Dermis blood vessel endothelial cell (primary cell): ENCODE data around the gene SFTPD. TPM values are rescaled to one million over a fixed set of nuclear protein-coding genes. Genes with fewer than 3 reads are reported as not detected.
"Not testable (repeated sequence)": the region's sequence is repeated elsewhere in the genome, so short reads cannot be mapped to it uniquely, and the experiment has no call there.

ENCODE experiments used
- DNase-seq: peaks from one replicate; pipeline ENCODE4 v3.0.0; 2010
- total RNA-seq: library from RNA; depleted of rRNA; stranded (reverse); fragments of >200 nt; gene quantifications from 2 replicates; pipeline ENCODE4 v1.2.3, GENCODE V29; 2014

Gene SFTPD
- total RNA-seq, 1 donor from 2014 or later = not detected

DNA sequence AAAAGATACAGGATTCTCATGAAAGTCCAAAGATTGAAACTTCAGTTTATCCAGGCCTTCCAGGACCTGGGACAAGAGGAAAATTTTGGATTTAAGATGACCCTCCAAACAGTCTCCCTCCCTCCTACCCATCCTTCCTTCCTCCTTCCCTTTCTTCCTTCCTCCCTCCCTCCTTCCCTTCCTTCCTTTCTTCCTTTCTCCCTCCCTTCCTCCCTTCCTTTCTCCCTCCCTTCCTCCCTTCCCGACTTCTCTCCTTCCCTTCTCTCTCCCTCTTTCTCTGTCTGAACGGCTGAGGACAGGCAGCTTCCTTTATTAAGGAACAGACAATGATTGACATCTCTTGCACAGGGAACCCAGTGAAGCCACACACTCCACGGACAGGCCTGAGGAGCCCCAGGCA is 23.3 kb downstream of the SFTPD start:
- DNase-seq = no peak

- no peak for DNase-seq
Measured at GRCh38 chr10:79923669-79924068, 25.2 kb downstream of the SFTPD start.

DNA sequence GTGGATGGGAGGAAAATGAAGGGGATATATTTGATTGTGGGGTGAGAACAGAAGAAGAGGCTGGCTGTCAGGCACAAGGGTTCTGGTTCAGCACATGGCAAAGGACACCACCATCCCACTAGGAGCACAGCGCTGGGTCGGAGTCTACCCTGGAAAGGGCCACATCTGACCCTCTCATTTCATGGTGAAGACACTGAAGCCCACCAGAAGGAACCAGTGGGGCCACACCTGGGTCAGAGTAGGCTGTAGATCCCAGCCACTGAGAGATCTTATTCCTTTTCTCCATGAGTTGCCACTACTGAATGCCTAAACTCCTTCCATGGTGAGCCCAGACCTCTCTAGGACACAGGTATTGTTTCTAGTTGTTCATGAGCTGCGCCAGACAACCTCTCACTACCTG is 25.8 kb downstream of the SFTPD start:
- no peak for DNase-seq

- DNase-seq = not testable (repeated sequence)
Measured at GRCh38 chr10:79922011-79922412, 26.9 kb downstream of the SFTPD start.

GRCh38 chr10:79915838-79916237 is 33.1 kb downstream of the SFTPD start:
- DNase-seq = not testable (repeated sequence)

DNA sequence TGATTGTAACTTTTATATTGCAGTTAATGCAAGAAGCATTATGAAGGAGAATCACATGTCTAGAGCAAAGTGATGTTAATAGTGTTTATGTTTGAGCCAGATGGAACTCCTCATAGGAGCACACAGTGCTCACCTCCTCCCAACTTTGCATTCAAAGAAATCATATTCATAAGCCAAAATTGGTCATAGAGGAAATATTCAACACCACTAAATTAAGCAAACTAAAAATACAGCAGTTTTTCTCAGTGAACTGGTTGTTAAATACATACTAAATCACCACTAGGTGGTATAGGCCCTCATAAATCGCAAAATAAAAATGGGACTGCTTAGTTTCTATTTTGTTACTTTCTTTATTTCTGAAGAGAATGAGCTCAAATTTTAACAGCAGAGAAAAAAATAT is 34.4 kb downstream of the SFTPD start:
- DNase-seq = not testable (repeated sequence)

DNA sequence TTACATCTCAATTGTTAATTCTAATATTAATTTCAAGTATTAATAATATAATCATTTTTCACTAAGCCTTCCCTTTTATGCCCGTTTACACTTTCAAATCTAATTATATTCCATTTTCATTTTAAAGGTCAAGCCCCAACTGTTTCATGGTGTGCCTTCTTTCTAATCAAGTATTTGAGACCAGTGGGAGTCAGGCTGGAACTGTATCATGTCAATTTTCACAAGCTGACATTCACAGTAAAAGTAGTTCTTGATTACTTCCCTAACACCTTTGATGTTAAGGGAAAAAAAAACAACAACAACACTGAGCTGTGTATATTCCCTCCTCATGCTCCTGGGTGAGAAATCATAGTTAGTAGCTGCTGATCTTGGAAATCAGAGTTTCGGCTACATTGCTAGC is 38.1 kb downstream of the SFTPD start:
- no peak for DNase-seq

DNA sequence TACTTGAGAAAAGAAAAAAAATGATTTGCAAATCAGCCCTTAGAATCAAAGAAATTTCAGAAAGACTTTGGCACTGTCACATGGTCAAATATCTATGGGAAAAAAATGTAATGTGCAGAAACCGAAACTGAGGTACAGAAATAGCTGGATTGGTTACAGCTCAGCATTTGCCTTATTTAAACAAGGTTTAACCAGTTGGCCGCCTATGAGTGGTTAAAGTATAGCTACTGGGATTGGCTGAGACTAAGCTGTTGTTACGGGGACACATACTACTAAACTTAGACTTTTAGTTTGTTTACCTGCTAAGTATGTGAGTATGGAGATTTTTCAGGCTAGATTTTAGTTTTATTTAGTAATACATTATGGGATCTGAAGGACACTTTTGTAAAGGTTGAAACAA is 38.6 kb downstream of the SFTPD start:
- DNase-seq = no peak

DNA sequence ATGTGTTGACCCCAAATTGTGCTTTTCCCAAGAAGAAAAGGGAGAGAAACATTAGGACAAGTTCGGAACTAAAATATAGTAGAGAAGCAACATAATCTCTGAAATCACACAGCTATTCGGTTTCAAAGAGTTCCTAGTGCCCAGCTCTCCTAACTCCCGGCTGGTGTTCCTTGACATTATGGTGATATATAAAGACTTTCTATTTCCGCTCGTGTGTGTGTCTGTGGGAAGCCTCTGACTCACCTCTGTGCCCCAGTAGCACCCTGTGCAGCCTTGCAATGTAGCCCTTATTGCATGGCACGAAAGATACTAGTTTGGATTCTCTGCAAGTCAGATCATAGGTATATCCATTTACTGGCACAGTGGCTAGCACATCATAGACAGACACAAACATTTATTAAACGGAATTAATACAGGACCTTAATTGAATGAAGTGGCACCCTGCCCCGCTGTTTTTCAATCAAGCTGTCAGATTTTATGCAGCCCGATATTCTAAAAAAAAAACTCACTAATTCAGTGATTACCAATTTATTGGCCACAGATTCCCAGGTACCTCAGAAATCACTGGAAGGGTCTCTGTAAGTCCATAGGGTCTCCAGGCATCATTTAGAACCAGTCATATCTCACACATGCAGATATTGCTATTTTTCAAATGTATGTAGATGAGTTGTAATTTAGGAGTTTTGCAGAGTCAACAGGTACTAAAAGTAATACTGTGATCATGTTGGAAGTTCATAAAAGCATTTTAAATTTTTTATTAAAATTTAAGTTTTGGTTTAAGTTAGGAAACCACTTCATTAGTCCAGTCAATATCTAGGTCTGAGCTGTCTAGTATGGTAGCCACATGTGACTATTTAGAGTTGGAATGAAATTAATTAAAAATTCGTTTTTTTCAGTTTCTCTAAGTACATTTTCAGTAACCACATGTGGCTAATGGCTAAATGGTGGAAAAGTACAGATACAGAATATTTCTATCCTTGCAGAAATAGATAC is 43.3 kb downstream of the SFTPD start:
- DNase-seq = peak; percentile 48

DNA sequence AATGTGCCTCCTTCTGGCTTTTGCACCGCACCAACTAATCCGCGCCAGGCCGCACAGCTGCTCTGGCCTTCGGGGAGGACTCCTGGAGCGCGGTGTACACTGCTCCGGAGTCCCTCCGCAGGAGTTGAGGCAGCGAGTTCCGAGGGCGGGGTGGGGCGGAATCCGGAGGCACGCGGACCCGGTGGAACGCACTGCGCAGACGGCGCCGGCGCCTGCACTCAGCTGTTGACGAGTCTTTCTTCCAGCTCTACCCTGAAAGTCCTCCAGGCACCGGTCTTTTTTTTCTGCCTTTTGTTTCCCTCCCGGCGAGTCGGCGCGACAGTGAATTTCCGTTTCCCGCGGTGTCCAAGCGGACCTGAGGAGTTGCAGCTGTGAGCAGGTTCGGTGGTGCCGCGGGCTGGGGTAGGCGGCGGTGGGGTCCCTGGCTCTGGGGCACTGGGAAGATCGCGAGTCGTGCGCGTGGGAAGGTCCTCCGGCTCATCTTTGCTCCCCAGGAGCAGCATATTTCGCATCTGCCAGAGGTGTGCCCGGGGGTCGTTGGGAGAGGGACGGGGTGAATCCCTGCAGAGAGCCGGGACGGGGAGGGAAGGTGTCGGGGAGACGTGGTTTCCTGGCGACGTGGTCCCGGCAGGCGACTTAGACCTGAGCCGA is 44.1 kb downstream of the SFTPD start:
- peak; percentile 74 for DNase-seq

DNA sequence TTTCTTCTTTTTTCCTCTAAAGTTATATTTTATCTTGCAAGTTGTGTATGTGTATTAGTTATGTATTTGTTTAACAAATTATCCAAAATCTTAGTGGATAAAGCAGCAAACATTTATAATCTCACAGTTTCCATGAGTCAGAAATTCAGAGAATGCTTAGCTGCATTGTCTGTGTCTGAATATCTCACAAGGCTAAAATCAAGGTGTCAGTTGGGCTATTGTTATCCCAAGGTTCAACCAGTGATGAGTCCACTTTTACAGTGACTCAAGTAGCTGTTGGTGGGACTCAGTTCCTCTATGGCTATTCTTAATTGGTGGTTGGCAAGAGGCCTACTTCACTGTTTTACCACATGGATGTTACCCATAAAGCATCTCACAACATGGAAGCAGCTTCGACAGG is 47.3 kb downstream of the SFTPD start:
- not testable (repeated sequence) for DNase-seq

GRCh38 chr10:79898597-79899325 is 50.1 kb downstream of the SFTPD start:
- no peak for DNase-seq

- DNase-seq = not testable (repeated sequence)
Measured at GRCh38 chr10:79892896-79893295, 56.0 kb downstream of the SFTPD start.

DNA sequence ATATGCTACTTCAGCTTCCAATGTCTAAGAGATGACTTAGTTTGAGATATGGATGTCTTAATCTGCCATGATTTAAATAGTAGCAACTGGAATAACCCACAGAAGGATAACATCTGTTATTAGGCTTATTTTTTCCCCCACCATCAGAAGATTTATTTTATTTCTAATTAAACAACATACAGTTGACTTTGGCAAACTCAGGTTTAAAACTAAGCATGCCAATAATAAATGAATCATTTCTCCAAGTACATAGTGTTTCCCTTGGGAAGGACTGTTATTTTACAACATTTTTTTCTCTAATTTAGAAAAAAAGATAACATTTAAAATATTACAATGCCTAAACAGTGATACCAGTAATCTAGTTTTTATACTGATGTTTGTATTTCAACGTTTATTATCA is 58.4 kb downstream of the SFTPD start:
- no peak for DNase-seq

GRCh38 chr10:79888984-79889383 is 59.9 kb downstream of the SFTPD start:
- not testable (repeated sequence) for DNase-seq

Other genes starting within 250 kb of the SFTPD start
- 0.33 and 0.51 TPM in 2 replicates for gene NUTM2B, start 245.9 kb downstream of the SFTPD start, total RNA-seq
- not detected in 2 replicates for gene NUTM2E, start 122.4 kb downstream of the SFTPD start, total RNA-seq
- gene TMEM254, start 129.6 kb upstream of the SFTPD start, total RNA-seq = 4.9 and 7.3 TPM in 2 replicates
- 0.60 and 0.68 TPM in 2 replicates for gene PLAC9, start 183.6 kb upstream of the SFTPD start, total RNA-seq